ENCODE results near the gene MYO3B.

Gene MYO3B

GRCh38 chr2:170143045-170143717, 34.8 kb upstream of the MYO3B start:
- TF ChIP-seq CTCF (IDR thresholded peaks at IDR 0.05; ENCODE audit: insufficient read depth, low read length, poor library complexity, severe bottlenecking): no peak
- no peaks in the 10 kb centered on the region for H3K27me3 ChIP-seq (replicated peaks; ENCODE audit: control insufficient read depth, insufficient read depth, low read length)
- no peaks in the 10 kb centered on the region for H3K36me3 ChIP-seq (ENCODE audit: control insufficient read depth, insufficient read depth, low read length)
- no peak overlapping the region for H3K4me3 ChIP-seq (replicated peaks; ENCODE audit: low read depth, low read length)
- no peak for DNase-seq (ENCODE audit: extremely low read depth, insufficient read length)

GRCh38 chr2:170144761-170145160, 33.2 kb upstream of the MYO3B start:
- no peak for TF ChIP-seq CTCF (IDR thresholded peaks at IDR 0.05; ENCODE audit: insufficient read depth, low read length, poor library complexity, severe bottlenecking)
- DNase-seq (ENCODE audit: extremely low read depth, insufficient read length): no peak
- no peaks in the 10 kb centered on the region for H3K36me3 ChIP-seq (ENCODE audit: control insufficient read depth, insufficient read depth, low read length)
- H3K4me3 ChIP-seq (replicated peaks; ENCODE audit: low read depth, low read length): no peak overlapping the region
- H3K27me3 ChIP-seq (replicated peaks; ENCODE audit: control insufficient read depth, insufficient read depth, low read length): no peaks in the 10 kb centered on the region

- no peak for TF ChIP-seq CTCF (IDR thresholded peaks at IDR 0.05; ENCODE audit: insufficient read depth, low read length, poor library complexity, severe bottlenecking)
- Histone ChIP-seq H3K27me3 (replicated peaks; ENCODE audit: control insufficient read depth, insufficient read depth, low read length) (no peaks in the 10 kb centered on the region), H3K4me3 (replicated peaks; ENCODE audit: low read depth, low read length) (no peak overlapping the region), H3K36me3 (ENCODE audit: control insufficient read depth, insufficient read depth, low read length) (no peaks in the 10 kb centered on the region)
- DNase-seq (ENCODE audit: extremely low read depth, insufficient read length): no peak
These were observed 32.8 kb upstream of the MYO3B start for GRCh38 chr2:170145191-170145590.

GRCh38 chr2:170145675-170146432, 32.1 kb upstream of the MYO3B start:
- Histone ChIP-seq H3K4me3 (replicated peaks; ENCODE audit: low read depth, low read length) (no peak overlapping the region), H3K36me3 (ENCODE audit: control insufficient read depth, insufficient read depth, low read length) (no peaks in the 10 kb centered on the region), H3K27me3 (replicated peaks; ENCODE audit: control insufficient read depth, insufficient read depth, low read length) (no peaks in the 10 kb centered on the region)
- no peak for DNase-seq (ENCODE audit: extremely low read depth, insufficient read length)
- no peak for TF ChIP-seq CTCF (IDR thresholded peaks at IDR 0.05; ENCODE audit: insufficient read depth, low read length, poor library complexity, severe bottlenecking)

- TF ChIP-seq CTCF (IDR thresholded peaks at IDR 0.05; ENCODE audit: insufficient read depth, low read length, poor library complexity, severe bottlenecking): no peak
- Histone ChIP-seq H3K36me3 (ENCODE audit: control insufficient read depth, insufficient read depth, low read length) (no peaks in the 10 kb centered on the region), H3K4me3 (replicated peaks; ENCODE audit: low read depth, low read length) (no peak overlapping the region), H3K27me3 (replicated peaks; ENCODE audit: control insufficient read depth, insufficient read depth, low read length) (no peaks in the 10 kb centered on the region)
- DNase-seq (ENCODE audit: extremely low read depth, insufficient read length): no peak
These were observed 31.2 kb upstream of the MYO3B start for GRCh38 chr2:170146784-170147183.
